HG03442 (cell line): ENCODE data around the gene RYR2.

Source experiments
- ATAC-seq: cut with Tn5 transposase; IDR thresholded peaks from one replicate; pipeline ENCODE4 v1.9.1; 2021; ENCODE audit warnings: mild to moderate bottlenecking, moderate library complexity; ENCODE audit not compliant: unreplicated experiment

Gene RYR2

GRCh38 chr1:237031480-237031879 is 10.5 kb upstream of the RYR2 start:
- ATAC-seq, result no peak

DNA sequence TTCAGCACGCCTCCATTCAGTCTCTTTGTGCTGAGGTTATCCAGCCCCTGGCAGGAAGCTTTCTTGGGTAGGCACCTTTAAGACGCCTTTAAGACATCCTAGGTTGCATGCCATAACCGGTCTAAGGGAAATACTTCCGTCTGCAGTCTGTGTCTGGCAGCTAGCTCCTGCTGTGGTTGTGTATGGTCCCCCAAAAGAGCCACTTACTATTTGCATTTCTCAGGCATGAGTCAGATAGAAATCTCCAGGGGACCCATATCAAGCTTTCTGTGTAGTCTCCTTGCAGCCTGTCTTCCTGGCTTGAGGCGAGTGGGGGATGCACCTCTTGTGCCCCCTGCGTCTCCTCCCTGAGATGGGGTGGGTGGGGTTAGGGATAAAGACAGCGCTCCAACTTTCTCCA is 10.0 kb upstream of the RYR2 start:
- ATAC-seq, result peak; percentile 96

DNA sequence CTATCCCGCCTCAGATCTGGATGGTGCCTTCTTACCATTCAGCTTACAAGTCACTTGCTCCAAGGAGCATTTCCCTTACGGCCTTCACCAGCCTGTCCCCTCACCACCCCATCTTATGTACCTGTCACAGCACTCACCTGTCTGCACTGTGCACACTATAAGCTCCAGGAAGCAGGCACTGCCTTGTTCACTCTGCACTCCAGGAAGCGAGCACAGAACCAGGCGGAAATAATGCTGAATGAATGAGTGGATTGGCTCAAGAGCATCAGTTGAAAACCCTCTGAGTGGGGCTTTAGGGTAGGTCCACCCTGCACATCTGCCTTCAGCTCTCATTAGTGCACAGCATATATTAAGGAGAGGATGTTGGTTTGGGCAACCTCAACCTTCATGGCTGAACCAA is 8.9 kb upstream of the RYR2 start:
- no peak for ATAC-seq

- ATAC-seq, result no peak
Measured at GRCh38 chr1:237033804-237034203, 8.2 kb upstream of the RYR2 start.

DNA sequence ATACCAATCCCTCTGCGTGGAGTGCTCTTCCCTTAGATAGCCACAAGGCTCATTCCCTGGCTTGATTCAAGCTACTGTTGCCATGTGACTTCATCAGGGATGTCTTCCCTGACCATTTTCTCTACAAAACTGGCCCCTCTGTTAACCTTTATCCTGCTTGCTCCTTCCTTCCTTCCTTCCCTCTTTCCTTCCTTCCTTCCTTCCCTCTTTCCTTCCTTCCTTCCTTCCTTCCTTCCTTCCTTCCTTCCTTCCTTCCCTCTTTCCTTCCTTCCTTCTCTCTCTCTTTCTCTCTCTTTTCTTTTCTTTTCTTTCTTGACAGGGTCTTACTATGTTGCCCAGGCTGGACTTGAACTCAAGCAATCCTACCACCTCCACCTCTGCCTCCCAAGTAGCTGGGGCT is 6.2 kb upstream of the RYR2 start:
- ATAC-seq, result no peak

DNA sequence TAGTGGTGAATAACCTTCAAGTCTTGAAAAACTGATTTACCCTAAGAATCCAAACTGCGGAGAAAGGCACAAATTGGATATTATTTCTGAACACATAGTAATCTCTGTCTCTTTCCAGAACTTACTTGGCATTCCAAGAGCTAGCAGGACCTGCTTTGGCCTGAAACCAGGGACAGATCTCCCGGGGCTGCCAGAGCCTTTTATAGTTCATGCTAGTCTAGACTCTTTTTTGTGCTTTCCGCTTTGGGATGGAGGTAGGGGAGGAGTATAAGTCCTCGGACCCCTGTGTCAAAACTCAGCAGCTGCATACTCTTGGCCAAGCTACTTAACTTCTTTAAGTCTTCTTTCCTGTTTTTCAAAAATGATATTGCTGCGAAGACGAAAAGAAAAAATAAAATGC is 3.8 kb upstream of the RYR2 start:
- no peak for ATAC-seq

DNA sequence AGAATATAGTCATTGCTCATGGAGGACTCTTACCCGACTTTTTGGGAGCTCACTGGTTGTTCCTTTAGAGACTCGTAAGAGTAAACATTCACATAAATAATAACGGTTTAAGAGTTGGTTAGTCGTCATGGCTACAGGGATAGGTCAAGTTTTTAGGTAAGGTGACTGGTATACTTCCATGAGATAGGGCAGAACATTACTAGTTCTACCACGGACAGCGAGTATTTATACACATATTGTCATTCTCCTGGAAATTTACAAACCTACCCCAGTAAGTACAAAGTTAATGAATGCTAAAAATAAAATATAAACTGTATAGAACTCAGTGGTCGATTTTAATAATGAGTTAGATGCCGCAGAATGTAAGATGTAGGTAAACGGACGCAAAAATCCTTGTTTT is 1.2 kb upstream of the RYR2 start:
- ATAC-seq, result no peak

DNA sequence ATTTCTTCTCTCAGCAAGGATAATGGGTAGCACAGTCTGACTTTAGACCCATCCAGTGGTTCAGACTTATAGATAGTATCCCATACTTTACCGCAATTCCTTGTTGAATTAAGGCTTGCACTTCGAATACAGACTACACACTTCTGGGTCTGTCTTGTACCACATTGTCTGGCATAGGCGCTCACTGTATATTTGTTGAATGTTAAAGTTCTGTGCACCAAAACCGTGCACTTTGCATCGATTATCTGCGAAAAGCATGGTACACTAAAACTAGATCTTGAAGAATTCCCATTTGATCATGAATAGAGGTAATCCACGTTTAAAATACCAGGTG is 556 bp upstream of the RYR2 start:
- ATAC-seq, result no peak

GRCh38 chr1:237042526-237042891 is 525 bp downstream of the RYR2 start:
- ATAC-seq, result no peak

DNA sequence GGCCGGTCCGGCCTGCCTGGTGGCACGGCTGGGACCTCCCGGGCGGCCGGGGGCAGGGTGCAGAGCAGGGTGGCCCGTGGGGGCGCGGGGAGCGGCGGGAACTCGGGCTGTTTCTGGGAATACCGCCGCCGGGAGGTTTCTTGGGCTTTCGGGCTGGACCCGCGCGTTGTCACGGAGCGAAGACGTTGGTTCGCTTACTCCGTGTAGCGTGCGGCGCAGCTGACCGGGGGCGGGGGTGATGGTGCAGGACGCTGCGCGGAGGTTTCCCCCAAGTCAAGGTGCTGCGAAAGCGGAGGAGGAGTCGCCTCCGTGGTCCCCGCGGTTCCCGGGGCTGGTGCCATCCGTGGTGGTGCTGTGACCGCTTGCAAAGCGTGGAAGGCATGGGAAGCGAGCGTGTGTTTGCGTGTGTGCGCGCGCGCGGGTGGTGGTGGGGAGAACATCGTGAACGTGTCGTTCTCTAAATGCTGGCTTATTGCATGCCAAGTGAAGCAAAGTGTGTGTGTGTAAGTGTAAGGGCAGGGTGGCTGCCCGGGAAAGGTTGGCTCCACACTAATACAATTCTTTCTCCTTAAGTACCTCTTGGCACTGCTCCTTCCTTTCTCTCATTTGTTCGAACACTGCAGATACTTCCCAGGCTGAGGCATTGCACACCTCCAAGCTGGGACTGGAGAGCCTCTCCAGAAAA is 1.1 kb downstream of the RYR2 start:
- no peak for ATAC-seq

- no peak for ATAC-seq
Measured at GRCh38 chr1:237043846-237044636, 2.1 kb downstream of the RYR2 start.

DNA sequence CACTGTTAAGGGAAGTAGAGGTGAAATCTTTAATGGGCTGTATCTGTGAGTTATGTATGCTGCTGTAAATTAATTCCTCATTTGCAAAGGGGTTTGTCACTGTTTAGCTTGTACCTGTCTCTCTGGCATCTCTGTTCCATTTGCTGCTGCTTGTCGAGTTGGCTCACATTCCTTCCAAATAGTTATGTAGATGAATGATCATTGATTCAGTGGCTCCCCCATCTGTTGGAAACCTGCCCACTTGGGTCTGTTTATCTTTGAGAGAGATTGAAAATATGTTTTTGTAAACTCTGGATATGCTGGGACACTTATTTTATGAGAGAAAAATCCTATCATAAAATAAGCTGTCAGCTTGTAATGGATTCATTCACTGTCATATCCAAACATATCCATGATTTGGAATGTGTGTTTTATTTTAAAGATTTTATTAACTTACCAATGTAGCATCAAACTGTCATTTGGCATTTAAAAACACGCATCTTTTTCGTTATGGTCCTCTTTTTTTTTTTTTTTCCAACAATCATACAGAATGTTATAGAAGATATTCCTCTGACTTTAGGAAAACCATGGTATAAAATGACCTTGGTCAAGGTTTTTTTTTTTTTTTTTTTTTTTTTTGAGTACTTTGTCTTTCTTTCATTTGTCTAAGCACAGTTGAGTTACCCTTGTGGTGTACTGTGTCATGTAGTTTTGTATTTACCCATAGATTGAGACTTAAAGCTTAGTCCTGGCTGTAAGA is 3.5 kb downstream of the RYR2 start:
- ATAC-seq, result no peak

DNA sequence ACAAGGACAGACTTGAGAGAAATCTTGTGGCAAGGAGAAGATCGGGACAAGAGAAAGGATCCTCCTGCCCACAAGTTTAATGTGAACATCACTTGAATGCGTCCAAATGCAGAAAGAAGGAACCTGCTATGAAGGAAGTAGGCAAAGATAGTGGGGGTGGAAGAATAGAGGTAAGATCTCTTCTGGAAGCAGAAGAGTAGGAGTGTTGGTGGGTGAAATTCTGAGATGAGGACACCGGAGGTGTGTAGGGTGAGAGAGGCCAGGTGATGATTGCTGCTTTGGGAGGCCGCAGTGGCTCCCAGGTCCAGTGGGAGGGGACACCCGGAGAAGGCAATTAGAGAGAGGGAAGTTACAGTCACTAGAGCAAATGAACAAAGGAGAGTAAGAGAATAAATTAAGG is 6.8 kb downstream of the RYR2 start:
- no peak for ATAC-seq

DNA sequence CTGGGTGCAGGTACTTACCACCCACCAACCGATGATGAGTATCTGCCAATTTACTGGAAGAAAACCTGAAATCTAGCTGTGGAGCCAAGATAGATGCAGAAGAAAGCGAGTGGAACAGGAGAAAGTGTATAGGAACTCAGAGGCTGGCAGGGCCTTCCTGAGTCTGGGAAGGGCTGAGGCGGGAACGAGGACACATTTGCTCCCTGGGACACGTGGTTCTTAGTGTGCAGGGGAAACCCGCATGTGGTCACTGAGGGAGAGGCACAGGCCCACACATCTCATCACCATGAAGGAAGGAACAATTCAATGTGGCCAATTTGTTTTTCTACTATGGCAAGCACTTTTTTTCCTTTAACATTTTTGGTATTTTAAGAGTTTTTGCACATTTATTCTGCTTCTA is 8.2 kb downstream of the RYR2 start:
- no peak for ATAC-seq

- no peak for ATAC-seq
Measured at GRCh38 chr1:237050915-237051314, 8.9 kb downstream of the RYR2 start.

GRCh38 chr1:237054313-237054712 is 12.3 kb downstream of the RYR2 start:
- no peak for ATAC-seq

- no peak for ATAC-seq
Measured at GRCh38 chr1:237058470-237058869, 16.5 kb downstream of the RYR2 start.

- no peak for ATAC-seq
Measured at GRCh38 chr1:237059244-237059643, 17.3 kb downstream of the RYR2 start.

DNA sequence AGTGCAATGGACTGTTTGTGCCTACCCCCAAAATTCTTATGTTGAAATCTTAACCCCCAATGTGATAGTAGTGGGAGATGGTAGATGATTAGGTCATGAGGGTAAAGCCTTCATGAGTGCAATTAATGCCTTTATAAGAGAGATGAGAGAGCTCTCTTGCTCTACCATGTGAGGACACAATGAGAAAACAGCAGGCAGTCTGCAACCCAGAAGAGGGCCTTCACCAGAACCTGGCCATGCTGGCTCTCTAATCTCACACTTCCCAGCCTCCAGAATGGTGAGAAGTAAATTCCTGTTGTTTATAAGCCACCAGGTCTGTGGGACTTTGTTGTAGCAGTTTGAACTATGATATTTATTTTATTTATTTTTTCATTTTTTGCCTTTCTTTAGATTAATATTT is 21.0 kb downstream of the RYR2 start:
- no peak for ATAC-seq

GRCh38 chr1:237065903-237066302 is 23.9 kb downstream of the RYR2 start:
- ATAC-seq, result no peak

GRCh38 chr1:237070519-237070918 is 28.5 kb downstream of the RYR2 start:
- ATAC-seq, result no peak
